OCI-LY3 (cell line): Measurements from ENCODE around the gene WARS2.

Experiments
- EZH2phosphoT487 ChIP-seq: fragments of 200-600 bp; shearing (Covaris generic); IDR thresholded peaks from 2 replicates; pipeline ENCODE4 v1.6.1; 2018; ENCODE audit warnings: antibody characterized with exemption, mixed run types, low read depth
- TF ChIP-seq, protein P1 (sequence below): fragments of 200-600, 300-600 bp; sonication (generic); IDR thresholded peaks from 2 replicates; pipeline ENCODE4 v1.5.1; 2014; ENCODE audit warnings: antibody characterized with exemption, low read length, low read depth

DNA sequence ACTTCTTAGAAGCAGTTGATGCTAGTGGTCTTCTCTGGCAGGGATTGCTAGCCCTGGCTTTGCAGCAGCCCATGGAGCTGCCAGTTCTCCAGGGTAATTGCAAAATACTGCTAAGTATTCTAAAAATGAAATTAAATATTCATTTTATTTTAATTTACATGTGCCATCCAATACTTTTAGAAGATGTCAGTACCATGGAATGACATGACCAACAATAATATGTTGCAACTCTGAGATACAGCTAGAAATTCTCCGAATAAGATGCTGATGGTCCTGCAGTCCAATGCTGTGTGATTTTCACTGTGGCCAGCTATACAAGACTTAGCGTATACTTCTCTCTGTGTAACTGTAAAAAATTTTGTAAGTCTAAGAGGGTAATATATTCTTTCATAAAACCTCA, 20.0 kb upstream of the WARS2 start:
- TF ChIP-seq, protein P1, sequence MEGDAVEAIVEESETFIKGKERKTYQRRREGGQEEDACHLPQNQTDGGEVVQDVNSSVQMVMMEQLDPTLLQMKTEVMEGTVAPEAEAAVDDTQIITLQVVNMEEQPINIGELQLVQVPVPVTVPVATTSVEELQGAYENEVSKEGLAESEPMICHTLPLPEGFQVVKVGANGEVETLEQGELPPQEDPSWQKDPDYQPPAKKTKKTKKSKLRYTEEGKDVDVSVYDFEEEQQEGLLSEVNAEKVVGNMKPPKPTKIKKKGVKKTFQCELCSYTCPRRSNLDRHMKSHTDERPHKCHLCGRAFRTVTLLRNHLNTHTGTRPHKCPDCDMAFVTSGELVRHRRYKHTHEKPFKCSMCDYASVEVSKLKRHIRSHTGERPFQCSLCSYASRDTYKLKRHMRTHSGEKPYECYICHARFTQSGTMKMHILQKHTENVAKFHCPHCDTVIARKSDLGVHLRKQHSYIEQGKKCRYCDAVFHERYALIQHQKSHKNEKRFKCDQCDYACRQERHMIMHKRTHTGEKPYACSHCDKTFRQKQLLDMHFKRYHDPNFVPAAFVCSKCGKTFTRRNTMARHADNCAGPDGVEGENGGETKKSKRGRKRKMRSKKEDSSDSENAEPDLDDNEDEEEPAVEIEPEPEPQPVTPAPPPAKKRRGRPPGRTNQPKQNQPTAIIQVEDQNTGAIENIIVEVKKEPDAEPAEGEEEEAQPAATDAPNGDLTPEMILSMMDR = no peak
- no peak for TF ChIP-seq EZH2phosphoT487
